GM18502 (cell line): Measurements from ENCODE around the gene CPEB1.

Experiments
- ATAC-seq: cut with Tn5 transposase; IDR thresholded peaks from one replicate; pipeline ENCODE4 v1.9.1; 2021; ENCODE audit warnings: mild to moderate bottlenecking; ENCODE audit not compliant: unreplicated experiment, poor library complexity

The CPEB1 gene

GRCh38 chr15:82647045-82647834 is at the start of gene CPEB1:
Gene CPEB1, minus strand, starts transcription at chr15:82647363. Its CDS starts 18,904 bp downstream, at chr15:82628459.
- ATAC-seq: peak; percentile 51

GRCh38 chr15:82692171-82692570 is 45.0 kb upstream of the CPEB1 start:
- no peak for ATAC-seq

DNA sequence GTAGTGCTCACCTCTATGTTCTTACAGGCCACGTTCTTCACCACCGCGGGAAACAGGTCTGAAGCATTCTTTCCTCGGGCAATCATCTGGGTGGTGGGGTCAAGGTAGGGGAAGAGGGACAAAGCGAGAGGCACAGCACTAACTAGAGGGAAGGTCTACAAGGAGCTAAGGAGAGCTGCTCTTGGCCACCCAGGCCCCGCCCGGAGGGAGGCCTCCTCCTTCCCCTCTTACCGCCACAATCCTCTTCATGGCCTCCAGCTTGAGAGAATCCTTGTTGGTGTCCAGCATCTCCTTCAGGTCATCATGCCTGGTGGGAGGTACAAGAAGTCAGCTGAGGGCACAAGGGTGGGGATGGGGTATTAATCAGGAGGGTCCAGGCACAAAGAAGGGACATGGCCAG is 42.0 kb upstream of the CPEB1 start:
- no peak for ATAC-seq

- ATAC-seq: no peak
Observed at GRCh38 chr15:82688691-82689090, 41.5 kb upstream of the CPEB1 start.

GRCh38 chr15:82681371-82681770 is 34.2 kb upstream of the CPEB1 start:
- no peak for ATAC-seq

- ATAC-seq: peak; percentile 94
Observed at GRCh38 chr15:82680200-82681102, 33.3 kb upstream of the CPEB1 start.

DNA sequence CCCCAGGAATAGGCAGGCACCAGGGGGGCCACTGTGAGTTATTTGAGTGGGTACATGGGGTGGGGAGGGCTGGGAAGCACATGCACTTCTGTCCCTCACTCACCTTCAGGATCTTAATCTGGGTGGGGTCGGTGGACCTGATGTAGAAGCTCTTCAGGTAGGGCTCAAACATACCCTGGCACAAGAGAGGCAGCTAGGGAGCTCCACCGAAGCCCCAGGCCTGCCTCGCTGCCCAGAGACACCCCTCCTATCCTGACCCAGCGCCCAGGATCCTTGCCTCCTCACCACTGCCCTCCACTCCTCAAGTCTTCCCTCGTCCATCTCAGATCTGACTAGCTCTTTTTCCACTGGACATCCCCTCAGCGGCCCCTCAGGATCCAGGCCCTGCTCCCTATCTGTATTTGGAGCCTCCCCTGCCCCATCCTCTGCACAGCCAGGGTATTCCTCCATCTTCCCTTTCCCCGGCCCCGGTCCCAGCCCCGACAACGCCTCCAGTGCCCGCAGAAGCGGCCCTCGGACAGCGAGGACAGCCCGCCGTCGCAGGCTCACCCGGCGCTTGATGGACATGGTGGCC is 32.5 kb upstream of the CPEB1 start:
- no peak for ATAC-seq

DNA sequence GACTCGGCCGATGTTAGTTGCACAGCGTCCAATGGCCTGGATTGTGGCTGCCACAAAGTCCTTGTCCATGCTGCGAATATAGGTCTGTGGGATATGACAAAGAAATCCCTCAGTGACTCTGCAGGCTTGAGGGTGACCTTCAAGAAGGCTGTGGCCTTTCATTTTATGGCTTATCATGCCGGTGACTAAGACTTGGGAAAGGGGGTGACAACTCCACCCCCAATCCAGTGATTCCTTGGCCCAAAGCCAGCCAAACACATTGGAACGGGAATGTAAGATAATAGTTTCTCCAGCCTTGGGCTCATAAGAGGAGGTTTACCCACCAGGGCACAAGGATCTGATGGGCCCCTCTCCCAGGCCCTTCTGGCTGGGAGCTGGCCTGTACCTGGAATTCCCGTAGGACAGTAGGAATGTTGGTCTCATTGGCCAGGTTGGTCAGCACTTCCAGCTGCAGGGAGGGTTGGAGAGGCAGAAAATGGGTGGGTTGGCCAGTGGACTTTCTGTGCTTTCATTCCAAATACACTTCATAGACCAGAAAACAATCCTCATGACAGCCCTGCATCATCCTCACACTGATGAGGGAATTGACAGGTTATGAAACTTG is 30.7 kb upstream of the CPEB1 start:
- no peak for ATAC-seq

DNA sequence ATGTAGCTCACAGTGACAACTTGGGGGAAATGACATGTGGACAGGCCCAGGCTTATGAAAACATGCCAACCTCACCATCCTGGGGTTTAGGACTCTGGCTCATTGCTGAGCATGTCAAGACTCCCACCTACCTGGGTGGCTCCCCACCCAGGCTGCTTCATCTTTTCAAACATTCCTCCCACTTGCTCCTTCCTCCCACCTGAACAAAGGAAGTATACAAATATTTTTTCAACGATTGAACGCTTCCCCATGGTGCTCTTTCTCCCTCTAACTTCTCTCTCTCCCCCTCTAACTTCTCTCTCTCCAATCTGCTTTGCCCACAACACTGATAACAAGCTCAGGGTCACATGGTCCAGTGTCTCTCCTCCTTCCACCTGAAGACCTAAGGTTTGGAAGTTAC is 27.7 kb upstream of the CPEB1 start:
- no peak for ATAC-seq

- no peak for ATAC-seq
Observed at GRCh38 chr15:82670699-82671098, 23.5 kb upstream of the CPEB1 start.

GRCh38 chr15:82666606-82667005 is 19.4 kb upstream of the CPEB1 start:
- no peak for ATAC-seq

GRCh38 chr15:82664021-82664420 is 16.9 kb upstream of the CPEB1 start:
- no peak for ATAC-seq

DNA sequence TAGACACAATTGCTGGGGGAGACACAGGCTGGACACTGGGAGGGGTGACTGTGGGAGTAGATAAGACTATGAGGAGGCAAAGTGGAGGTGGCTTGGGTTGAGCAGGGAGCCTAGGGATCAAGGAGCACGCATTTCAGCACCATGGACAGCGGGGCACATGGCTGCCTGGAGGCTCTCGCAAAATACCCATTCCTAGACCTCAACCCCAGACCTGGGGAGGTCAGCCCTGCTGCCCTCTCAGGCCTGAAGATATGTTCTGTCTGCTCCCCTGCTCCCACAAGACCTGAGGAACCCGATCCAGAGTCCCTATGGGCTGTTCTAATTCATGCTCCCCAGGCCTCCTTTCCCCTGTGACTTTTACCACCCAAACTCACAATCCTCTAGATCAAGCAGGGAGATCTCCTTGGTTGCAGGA is 16.0 kb upstream of the CPEB1 start:
- ATAC-seq: no peak

DNA sequence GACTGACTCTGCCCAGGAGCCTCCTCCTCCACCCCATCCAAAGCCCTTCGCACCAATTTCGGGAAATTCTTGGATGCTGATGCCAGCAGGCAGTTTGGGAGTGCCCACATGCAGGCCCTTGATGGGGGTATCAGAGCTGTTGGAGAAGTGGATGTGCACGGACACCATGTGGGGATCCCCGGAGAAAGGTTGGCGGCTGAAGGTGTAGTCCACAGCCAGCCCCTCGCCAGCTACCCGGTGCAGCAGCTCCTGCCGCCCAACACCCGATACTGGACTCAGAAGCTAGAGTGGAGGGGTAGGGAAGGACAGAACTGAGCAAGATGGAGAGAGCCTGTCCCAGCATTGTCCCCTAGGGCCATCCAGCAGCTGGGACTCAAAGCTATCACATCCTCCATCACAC is 15.5 kb upstream of the CPEB1 start:
- ATAC-seq: no peak

- ATAC-seq: no peak
Observed at GRCh38 chr15:82660378-82660777, 13.2 kb upstream of the CPEB1 start.

DNA sequence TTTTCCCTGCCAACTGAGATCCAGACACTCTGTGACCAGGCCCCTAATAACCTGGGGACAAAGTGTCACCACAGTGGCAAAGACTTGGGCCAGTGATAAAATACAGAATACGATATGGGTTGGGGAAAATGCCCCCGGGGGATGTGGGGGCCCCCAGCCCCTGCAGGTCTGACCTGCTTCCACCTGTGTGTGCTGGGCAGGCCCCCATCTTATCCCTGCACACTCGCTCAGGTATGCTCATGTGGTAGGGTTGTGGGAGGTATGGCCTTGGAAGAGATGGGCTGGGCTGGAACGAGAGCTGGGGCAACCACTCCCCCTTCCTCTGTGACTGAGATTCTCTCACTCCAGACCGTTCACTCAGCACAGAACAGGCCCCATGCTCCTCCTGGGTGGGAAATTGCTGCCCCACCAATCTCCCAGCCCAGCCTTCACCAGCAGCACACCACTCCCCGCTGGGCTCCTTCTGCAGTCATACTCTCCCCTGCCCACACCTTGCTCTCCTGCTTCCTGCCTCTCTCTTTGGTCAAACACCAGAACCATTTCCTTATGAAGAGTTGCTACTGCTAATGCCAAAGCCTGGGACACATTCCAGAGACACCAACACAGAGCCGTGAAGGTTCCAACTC is 9.6 kb upstream of the CPEB1 start:
- ATAC-seq: no peak

DNA sequence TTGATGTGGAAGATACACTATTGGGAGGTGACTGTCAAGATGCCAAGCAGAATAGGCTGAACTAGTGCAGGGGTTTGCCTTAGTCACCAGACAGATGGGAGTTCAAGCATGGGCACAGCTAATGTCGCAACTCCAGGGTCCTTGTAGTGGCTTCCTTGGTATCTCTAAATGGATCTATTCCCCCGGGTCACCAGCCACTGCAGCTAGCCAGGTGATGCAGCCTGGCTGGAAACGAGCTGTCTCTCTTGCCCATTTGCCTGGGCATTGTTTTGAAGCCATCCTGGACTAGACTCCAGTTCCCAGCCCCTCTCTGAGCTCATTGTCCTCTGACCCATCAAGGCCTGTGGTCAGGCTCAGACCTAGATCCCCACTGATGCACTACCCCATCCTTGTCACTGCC is 8.4 kb upstream of the CPEB1 start:
- ATAC-seq: no peak

- ATAC-seq: no peak
Observed at GRCh38 chr15:82653483-82654168, 6.5 kb upstream of the CPEB1 start.

DNA sequence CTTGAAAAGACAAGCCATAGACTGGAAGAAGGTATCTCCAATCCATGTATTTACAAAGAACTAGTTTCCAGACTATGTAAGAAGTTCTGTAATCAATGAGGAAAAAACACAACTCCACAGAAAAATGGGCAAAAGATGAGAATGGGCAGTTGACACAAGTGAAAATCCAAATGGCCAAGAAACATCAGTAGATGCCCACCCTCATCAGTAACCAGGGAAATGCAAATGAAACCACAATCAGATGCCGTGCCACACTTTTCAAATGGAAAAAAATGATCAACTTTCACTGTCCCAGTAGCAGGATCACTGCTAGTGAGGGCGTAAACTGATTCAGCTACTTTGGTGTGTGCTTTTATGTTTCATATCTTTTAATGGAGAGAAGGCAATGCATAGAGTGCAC is 4.5 kb upstream of the CPEB1 start:
- no peak for ATAC-seq
